Measurements from ENCODE around the gene LCE4A. TPM values are rescaled to one million over a fixed set of nuclear protein-coding genes. Genes with fewer than 3 reads are reported as not detected.

LCE4A gene
- total RNA-seq, 2 experiments from 2014 or later = not detected

- POLR2A ChIA-PET = no interaction called here
- Histone ChIP-seq H3K9me3 (ENCODE audit: control insufficient read depth in 1 of 2, insufficient read depth in 1 of 2, low read length in 2 of 2) (peaks cover 0 to 4% of the 10 kb centered on the region in 2 experiments), H3K4me3 (ENCODE audit: low read length) (no peak overlapping the region), H3K27ac (ENCODE audit: low read depth in 1 of 2, low read length in 2 of 2) (no peak overlapping the region), H3K36me3 (ENCODE audit: insufficient read depth, low read length) (no peaks in the 10 kb centered on the region), H3K4me1 (ENCODE audit: insufficient read depth, low read length) (no peaks in the 10 kb centered on the region), H3K27me3 (ENCODE audit: control insufficient read depth in 1 of 2, insufficient read depth in 2 of 2, low read length in 2 of 2) (peaks cover 4 to 5% of the 10 kb centered on the region in 2 experiments)
- intact Hi-C loops (cut with DNase I, micrococcal nuclease) = no loop called here
- CTCF ChIA-PET = no interaction called here
- ATAC-seq (ENCODE audit: poor library complexity) = no peak
- TF ChIP-seq CTCF (IDR thresholded peaks at IDR 0.05) = no peak
- Mint-ChIP-seq H3K4me1 (ENCODE audit: low read depth) (no peaks in the 10 kb centered on the region), H3K27me3 (peaks cover 52% of the 10 kb centered on the region), H3K27ac (no peak overlapping the region), H3K4me3 (no peak overlapping the region), H3K9me3 (no peaks in the 10 kb centered on the region), H3K36me3 (ENCODE audit: low read depth) (no peaks in the 10 kb centered on the region)
- DNase-seq = no peak
Observed at GRCh38 chr1:152743371-152744145, 35.6 kb downstream of the LCE4A start.

- no peaks in the 10 kb centered on the region for H3K4me1 Mint-ChIP-seq (ENCODE audit: low read depth)
- H3K27me3 Mint-ChIP-seq = peaks cover 51% of the 10 kb centered on the region
- H3K4me1 ChIP-seq (ENCODE audit: insufficient read depth, low read length) = no peaks in the 10 kb centered on the region
- POLR2A ChIA-PET = no interaction called here
- no peak overlapping the region for H3K27ac ChIP-seq (ENCODE audit: low read depth in 1 of 2, low read length in 2 of 2)
- DNase-seq (no peak), ATAC-seq (ENCODE audit: poor library complexity) (no peak)
- H3K4me3 ChIP-seq (ENCODE audit: low read length) = no peak overlapping the region
- H3K36me3 Mint-ChIP-seq (ENCODE audit: low read depth) = no peaks in the 10 kb centered on the region
- CTCF ChIA-PET = interaction anchor here (0.6 kb wide), 1 partner anchor 11 kb away, joined by 3 read pairs; no protein-coding TSS in a partner anchor
- intact Hi-C loops (cut with DNase I, micrococcal nuclease) = no loop called here
- H3K27me3 ChIP-seq (ENCODE audit: control insufficient read depth in 1 of 2, insufficient read depth in 2 of 2, low read length in 2 of 2) = peaks cover 6 to 7% of the 10 kb centered on the region in 2 experiments
- H3K9me3 Mint-ChIP-seq = no peaks in the 10 kb centered on the region
- TF ChIP-seq CTCF (IDR thresholded peaks at IDR 0.05) = no peak
- H3K9me3 ChIP-seq (ENCODE audit: control insufficient read depth in 1 of 2, insufficient read depth in 1 of 2, low read length in 2 of 2) = peaks cover 0 to 4% of the 10 kb centered on the region in 2 experiments
- H3K27ac Mint-ChIP-seq = no peak overlapping the region
- H3K36me3 ChIP-seq (ENCODE audit: insufficient read depth, low read length) = no peaks in the 10 kb centered on the region
- no peak overlapping the region for H3K4me3 Mint-ChIP-seq
Observed at GRCh38 chr1:152745289-152745704, 37.3 kb downstream of the LCE4A start.

- no peak overlapping the region for H3K27ac ChIP-seq (ENCODE audit: low read depth in 1 of 2, low read length in 2 of 2)
- H3K27me3 Mint-ChIP-seq = peaks cover 57% of the 10 kb centered on the region
- no peak overlapping the region for H3K27ac Mint-ChIP-seq
- CTCF ChIA-PET = no interaction called here
- no peaks in the 10 kb centered on the region for H3K4me1 ChIP-seq (ENCODE audit: insufficient read depth, low read length)
- no peaks in the 10 kb centered on the region for H3K36me3 Mint-ChIP-seq (ENCODE audit: low read depth)
- peaks cover 11 to 12% of the 10 kb centered on the region in 2 experiments for H3K27me3 ChIP-seq (ENCODE audit: control insufficient read depth in 1 of 2, insufficient read depth in 2 of 2, low read length in 2 of 2)
- ATAC-seq (ENCODE audit: poor library complexity) (no peak), DNase-seq (no peak)
- H3K9me3 ChIP-seq (ENCODE audit: control insufficient read depth in 1 of 2, insufficient read depth in 1 of 2, low read length in 2 of 2) = peaks cover 0 to 4% of the 10 kb centered on the region in 2 experiments
- POLR2A ChIA-PET = no interaction called here
- no peaks in the 10 kb centered on the region for H3K36me3 ChIP-seq (ENCODE audit: insufficient read depth, low read length)
- intact Hi-C loops (cut with DNase I, micrococcal nuclease) = no loop called here
- H3K9me3 Mint-ChIP-seq = no peaks in the 10 kb centered on the region
- no peaks in the 10 kb centered on the region for H3K4me1 Mint-ChIP-seq (ENCODE audit: low read depth)
- H3K4me3 Mint-ChIP-seq = no peak overlapping the region
- TF ChIP-seq CTCF (IDR thresholded peaks at IDR 0.05) = no peak
- H3K4me3 ChIP-seq (ENCODE audit: low read length) = no peak overlapping the region
Observed at GRCh38 chr1:152745765-152746444, 37.9 kb downstream of the LCE4A start.

All from CD4-positive, alpha-beta T cell (primary cell).